SK-N-MC (cell line): ENCODE data around the gene AKAP6.

Source experiments
- EZH2 ChIP-seq: fragments of 200-600 bp; sonication (generic); IDR thresholded peaks from one replicate; pipeline ENCODE4 v1.6.1; 2017; ENCODE audit warnings: antibody characterized with exemption
- FOXP2 ChIP-seq: optimal IDR thresholded peaks from 2 replicates; pipeline ENCODE3; 2011; ENCODE audit warnings: mild to moderate bottlenecking, moderate library complexity; ENCODE audit not compliant: insufficient read depth; ENCODE audit errors: extremely low read length, control extremely low read depth
- POLR2AphosphoS5 ChIP-seq: IDR thresholded peaks from 2 replicates; pipeline ENCODE4 v1.6.1; 2012; ENCODE audit warnings: mild to moderate bottlenecking, low read depth, low read length, borderline replicate concordance

DNA sequence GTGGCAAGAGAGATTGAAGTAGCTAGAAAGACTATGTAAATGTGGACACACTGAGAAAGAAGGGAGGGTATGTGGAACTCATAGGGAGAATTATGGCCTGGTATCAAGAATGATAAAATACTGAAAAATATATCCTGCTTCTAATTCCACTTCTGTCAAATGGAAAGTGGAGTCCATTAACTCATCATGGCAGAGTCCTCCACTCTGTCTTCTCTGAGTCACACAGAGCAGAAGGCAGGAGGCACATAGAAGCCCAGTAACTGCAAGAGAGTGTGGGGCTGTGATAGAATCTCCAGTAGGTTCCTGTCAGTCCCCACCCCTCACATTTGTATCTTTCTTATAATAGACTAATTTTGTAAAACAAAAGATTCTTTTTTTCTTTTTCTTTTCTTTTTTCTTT is 223.7 kb downstream of the AKAP6 start:
- no peak for TF ChIP-seq POLR2AphosphoS5
- TF ChIP-seq EZH2: no peak
- TF ChIP-seq FOXP2: no peak
